A549 (cell line): ENCODE measurements around the gene SEPTIN3. TPM values are rescaled to one million over a fixed set of nuclear protein-coding genes. Genes with fewer than 3 reads are reported as not detected.

Experiments used
- ATAC-seq, 2 experiments: fragments of 200-7000 bp in 1 of 2; fragments of >200 bp in 1 of 2; cut with Nextera tagmentation in 1 of 2; cut with Tn5 transposase in 1 of 2; 3 replicates each; pipeline versions ENCODE4 v1.8.0 to v1.9.1; 2018 to 2020; ENCODE audit warnings: mild to moderate bottlenecking in 1 of 2, moderate library complexity in 1 of 2
- CTCF ChIA-PET: fragments of 300-600 bp; sonication (Branson Sonifier 250); formaldehyde crosslinking; extraction: SDS; loops from one replicate; lab custom pipeline; 2021; ENCODE audit warnings: antibody characterized with exemption, inconsistent platforms; lab: Yijun Ruan, JAX
- POLR2A ChIA-PET: fragments of 350-600 bp; formaldehyde crosslinking; extraction: SDS; loops from one replicate; lab custom pipeline; 2021; ENCODE audit warnings: antibody characterized with exemption, inconsistent platforms; lab: Yijun Ruan, JAX
- DNase-seq, 2 experiments: peaks; one replicate each; pipeline versions ENCODE4 v3.0.0 to v3.0.0-alpha.2; 2011 to 2016; ENCODE audit warnings: low read depth in 1 of 2, low spot score in 1 of 2
- FAIRE-seq: peaks from 2 replicates; lab custom pipeline; 2011; peaks lifted over from hg19 to GRCh38; lab: Jason Lieb, UNC
- H3K27ac ChIP-seq, 2 experiments: fragments of >200 bp; sonication (Bioruptor Twin); formaldehyde crosslinking; 3 replicates each; pipeline ENCODE4 v1.5.1; 2016 to 2017
- H3K4me1 ChIP-seq: fragments of >200 bp; sonication (Bioruptor Twin); formaldehyde crosslinking; 3 replicates; pipeline ENCODE4 v1.6.1; 2016
- H3K4me2 ChIP-seq: fragments of >200 bp; sonication (Bioruptor Twin); formaldehyde crosslinking; 3 replicates; pipeline ENCODE4 v1.6.1; 2016
- H3K4me3 ChIP-seq: fragments of >200 bp; sonication (Bioruptor Twin); formaldehyde crosslinking; 3 replicates; pipeline ENCODE4 v1.5.1; 2016
- H3K9me3 ChIP-seq: fragments of >200 bp; sonication (Bioruptor Twin); formaldehyde crosslinking; 3 replicates; pipeline ENCODE4 v1.6.1; 2016
- ATOH8 ChIP-seq: fragments of 250-450 bp; sonication (Bioruptor Pico); IDR thresholded peaks from 2 replicates; pipeline ENCODE4 v1.5.0; 2020; ENCODE audit warnings: low read depth, mild to moderate bottlenecking, moderate library complexity
- CBX2 ChIP-seq: fragments of 200-600 bp; sonication (generic); IDR thresholded peaks from 2 replicates; pipeline ENCODE4 v1.6.1; 2016; ENCODE audit warnings: low read depth, mild to moderate bottlenecking, borderline replicate concordance
- CHD2 ChIP-seq: fragments of 150-350 bp; IDR thresholded peaks from 2 replicates; pipeline ENCODE4 v1.6.1; 2014; ENCODE audit warnings: low read length; ENCODE audit not compliant: partially characterized antibody
- CTCF ChIP-seq: fragments of >200 bp; sonication (Bioruptor Twin); formaldehyde crosslinking; IDR thresholded peaks from 3 replicates; pipeline ENCODE4 v1.5.1; 2016
- ELK1 ChIP-seq: fragments of 150-350 bp; IDR thresholded peaks from 2 replicates; pipeline ENCODE4 v1.6.1; 2014; ENCODE audit warnings: low read depth, mild to moderate bottlenecking, low read length
- EP300 ChIP-seq, 2 experiments: fragments of >200 bp; sonication (Bioruptor Twin); formaldehyde crosslinking; IDR thresholded peaks; 2 replicates in 1 of 2; 3 replicates in 1 of 2; pipeline ENCODE4 v1.6.1; 2016 to 2017
- GATA3 ChIP-seq: IDR thresholded peaks from 2 replicates; pipeline ENCODE4 v1.6.1; 2012; ENCODE audit warnings: borderline replicate concordance
- KDM5A ChIP-seq: fragments of 200-600 bp; sonication (generic); IDR thresholded peaks from 2 replicates; pipeline ENCODE4 v1.6.1; 2016; ENCODE audit warnings: antibody characterized with exemption, mild to moderate bottlenecking
- MAFK ChIP-seq: fragments of 450-650 bp; IDR thresholded peaks from 2 replicates; pipeline ENCODE4 v1.6.1; 2014; ENCODE audit not compliant: partially characterized antibody
- MYC ChIP-seq: IDR thresholded peaks from 2 replicates; pipeline ENCODE4 v1.6.1; 2012; ENCODE audit warnings: mild to moderate bottlenecking, inconsistent platforms, low read length, improper control_type of control experiment, borderline replicate concordance
- PBX3 ChIP-seq: IDR thresholded peaks from 2 replicates; pipeline ENCODE4 v1.6.1; 2012
- RAD21 ChIP-seq, 2 experiments: fragments of >200 bp in 1 of 2; sonication (Bioruptor Twin) in 1 of 2; formaldehyde crosslinking in 1 of 2; IDR thresholded peaks in 1 of 2; conservative IDR thresholded peaks in 1 of 2; 2 replicates in 1 of 2; 3 replicates in 1 of 2; pipeline ENCODE4 v1.6.1; 2012 to 2018; ENCODE audit warnings: inconsistent platforms in 1 of 2
- SMC3 ChIP-seq: fragments of >200 bp; sonication (Bioruptor Twin); formaldehyde crosslinking; IDR thresholded peaks from 3 replicates; pipeline ENCODE4 v1.6.1; 2018; ENCODE audit warnings: inconsistent platforms
- SREBF2 ChIP-seq: fragments of 450-650 bp; IDR thresholded peaks from 2 replicates; pipeline ENCODE4 v1.6.1; 2014; ENCODE audit warnings: mild to moderate bottlenecking, moderate library complexity
- TFCP2L1 ChIP-seq: fragments of 250-450 bp; sonication (Bioruptor Pico); IDR thresholded peaks from 2 replicates; pipeline ENCODE4 v1.5.0; 2021; ENCODE audit warnings: mild to moderate bottlenecking
- TP53 ChIP-seq: fragments of 250-450 bp; sonication (Bioruptor Pico); IDR thresholded peaks from 2 replicates; pipeline ENCODE4 v1.5.0; 2021; ENCODE audit warnings: mild to moderate bottlenecking, moderate library complexity
- USF2 ChIP-seq: fragments of 450-650 bp; IDR thresholded peaks from 2 replicates; pipeline ENCODE4 v1.6.1; 2014; ENCODE audit warnings: antibody characterized with exemption
- ZFP36 ChIP-seq: fragments of 450-650 bp; IDR thresholded peaks from 2 replicates; pipeline ENCODE4 v1.6.1; 2014; ENCODE audit warnings: borderline replicate concordance; ENCODE audit not compliant: partially characterized antibody
- ZNF302 ChIP-seq: fragments of 250-450 bp; sonication (Bioruptor Pico); IDR thresholded peaks from 2 replicates; pipeline ENCODE4 v1.9.0; 2021; ENCODE audit warnings: inconsistent platforms, mild to moderate bottlenecking, moderate library complexity
- WGBS: methylation state at CpG from one replicate; pipeline ENCODE4 v1.1.6; 2017; ENCODE audit errors: missing lambda C conversion rate; 5-methylcytosine and 5-hydroxymethylcytosine counted together
- polyA plus RNA-seq, 4 experiments: library from polyadenylated mRNA; depleted of rRNA in 3 of 4; stranded (reverse); fragments of >200 nt; fragmentation: RNase III in 1 of 4; extraction: RNeasy Plus Mini Kit Qiagen cat#74134 plus additional on column Dnase treatment in 1 of 4; gene quantifications; 2 replicates in 3 of 4; 3 replicates in 1 of 4; pipeline ENCODE4 v1.2.3, GENCODE V29; 2011 to 2017

The SEPTIN3 gene
- polyA plus RNA-seq, 2 of the 4 experiments (the other 2 are of a cell fraction): 1.1 to 1.3 TPM

GRCh38 chr22:41940832-41941765 lies 28.1 kb upstream of the SEPTIN3 start:
- CTCF ChIA-PET: interaction anchor here (0.6 to 6.2 kb wide), 49 partner anchors 9 to 535 kb away, joined by 3 to 81 read pairs (median 4); partner anchors contain the start of genes MEI1, PMM1, SMIM45 and SREBF2
- FAIRE-seq: no peak
- TF ChIP-seq MAFK (peak; percentile 36), RAD21 (conservative IDR thresholded peaks at IDR 0.05 in 1 of 2, IDR thresholded peaks at IDR 0.05 in 1 of 2) (peak; percentile 75 to 82), CTCF (peak; percentile 70), SMC3 (peak; percentile 63), CBX2 (no peak), ZNF302 (no peak), CHD2 (no peak), TFCP2L1 (CRISPR knock-in tag) (no peak)
- peak; percentile 87 to 93 for ATAC-seq
- peak overlapping the region in 1 of 2 experiments; percentile 49; a peak in 1 of 6 replicates for H3K27ac ChIP-seq
- WGBS: 69% methylated on average over 6 of the region's 13 CpGs
- H3K4me3 ChIP-seq: no peak overlapping the region
- peak overlapping the region; percentile 25; the same call in 1 of the 3 replicates for H3K4me2 ChIP-seq
- POLR2A ChIA-PET: interaction anchor here (0.6 to 0.7 kb wide), 2 partner anchors 25 to 244 kb away, joined by 3 read pairs; no protein-coding TSS in a partner anchor
- DNase-seq: peak; percentile 59 to 74
- H3K9me3 ChIP-seq: no peaks in the 10 kb centered on the region
- peaks cover 17% of the 10 kb centered on the region; the same call in 2 of the 3 replicates for H3K4me1 ChIP-seq

GRCh38 chr22:41943661-41944209 lies 25.5 kb upstream of the SEPTIN3 start:
- H3K27ac ChIP-seq: no peak overlapping the region
- ChIA-PET POLR2A (interaction anchor here (0.7 kb wide), 1 partner anchor 143 kb away, joined by 3 read pairs; the partner anchor contains the start of gene CCDC134), CTCF (interaction anchor here (0.8 to 3.6 kb wide), 7 partner anchors 18 to 246 kb away, joined by 3 to 20 read pairs (median 5); partner anchors contain the start of gene NDUFA6)
- no peak for FAIRE-seq
- peaks cover 20% of the 10 kb centered on the region; the same call in 2 of the 3 replicates for H3K4me1 ChIP-seq
- no peak for TF ChIP-seq KDM5A
- TF ChIP-seq MYC: no peak
- no peak overlapping the region for H3K4me2 ChIP-seq
- ATAC-seq: no peak
- 81% methylated on average over 7 of the region's 9 CpGs for WGBS
- H3K9me3 ChIP-seq: no peaks in the 10 kb centered on the region
- no peak for DNase-seq
- H3K4me3 ChIP-seq: no peak overlapping the region

- ATAC-seq: peak; percentile 97 to 98
- peak; percentile 75 to 95 for DNase-seq
- H3K27ac ChIP-seq: peak within 1 kb of the TSS; percentile 90 to 95
- no peaks in the 10 kb centered on the region for H3K9me3 ChIP-seq
- WGBS: 7% methylated on average over 15 of the region's 56 CpGs
- H3K4me2 ChIP-seq: peak within 1 kb of the TSS; percentile 80
- peak within 1 kb of the TSS; percentile 92 for H3K4me3 ChIP-seq
- ChIA-PET POLR2A (interaction anchor here (0.5 to 1.1 kb wide), 3 partner anchors 122 to 249 kb away, joined by 4 to 5 read pairs (median 5); partner anchors contain the start of gene CCDC134), CTCF (interaction anchor here (1.1 to 2.2 kb wide), 6 partner anchors 9 to 282 kb away, joined by 3 to 18 read pairs (median 5); no protein-coding TSS in a partner anchor)
- peaks cover 12% of the 10 kb centered on the region; the same call in 2 of the 3 replicates for H3K4me1 ChIP-seq
- no peak for FAIRE-seq
- TF ChIP-seq GATA3: no peak
- TF ChIP-seq ZFP36: no peak
- TF ChIP-seq ATOH8: no peak
- no peak for TF ChIP-seq SREBF2
- TF ChIP-seq ELK1: no peak
- no peak for TF ChIP-seq TP53 (CRISPR knock-in tag)
- TF ChIP-seq PBX3: no peak
- TF ChIP-seq USF2: peak; percentile 90
- no peak for TF ChIP-seq EP300 (IDR thresholded peaks at IDR 0.05)
- TF ChIP-seq CHD2: no peak
Observed at GRCh38 chr22:41946629-41947423, 22.4 kb upstream of the SEPTIN3 start, which contains the start of gene CENPM. CENPM (minus strand) TSS chr22:41947152; CDS start chr22:41947076, 76 bp downstream.
